HK-2 (cell line): Measurements from ENCODE around the gene C16orf86.
"Not testable (repeated sequence)": the region's sequence is repeated elsewhere in the genome, so short reads cannot be mapped to it uniquely, and the experiment has no call there.

ENCODE experiments used
- DNase-seq: peaks from one replicate; pipeline ENCODE4 v3.0.0-alpha.2; 2018; ENCODE audit not compliant: unreplicated experiment

The C16orf86 gene

GRCh38 chr16:67693517-67694285, 27.1 kb downstream of the C16orf86 start:
- DNase-seq = not testable (repeated sequence)

- DNase-seq = no peak
These were observed 28.0 kb downstream of the C16orf86 start for GRCh38 chr16:67694611-67695010.

- DNase-seq = no peak
These were observed 31.0 kb downstream of the C16orf86 start for GRCh38 chr16:67697422-67698185.

GRCh38 chr16:67699265-67699664, 32.7 kb downstream of the C16orf86 start:
- DNase-seq = no peak

- DNase-seq = no peak
These were observed 34.8 kb downstream of the C16orf86 start for GRCh38 chr16:67701420-67701819.

- no peak for DNase-seq
These were observed 35.5 kb downstream of the C16orf86 start for GRCh38 chr16:67702130-67702529.

- no peak for DNase-seq
These were observed 37.0 kb downstream of the C16orf86 start for GRCh38 chr16:67703626-67704025.

- DNase-seq = no peak
These were observed 37.5 kb downstream of the C16orf86 start for GRCh38 chr16:67704110-67704509.

- no peak for DNase-seq
These were observed 40.6 kb downstream of the C16orf86 start for GRCh38 chr16:67707210-67707609.

GRCh38 chr16:67707790-67708189, 41.2 kb downstream of the C16orf86 start:
- no peak for DNase-seq

GRCh38 chr16:67708368-67708771, 41.8 kb downstream of the C16orf86 start:
- no peak for DNase-seq

- no peak for DNase-seq
These were observed 42.4 kb downstream of the C16orf86 start for GRCh38 chr16:67709050-67709449.

GRCh38 chr16:67710607-67711006, 44.0 kb downstream of the C16orf86 start:
- DNase-seq = no peak

GRCh38 chr16:67713647-67714273, 47.1 kb downstream of the C16orf86 start:
- DNase-seq = no peak

GRCh38 chr16:67714522-67714921, 47.9 kb downstream of the C16orf86 start:
- no peak for DNase-seq

GRCh38 chr16:67716097-67716496, 49.5 kb downstream of the C16orf86 start:
- no peak for DNase-seq
